Panc1 (cell line): ENCODE measurements around the gene PRSS33.

ENCODE experiments used
- POLR2AphosphoS5 ChIP-seq: IDR thresholded peaks from 2 replicates; pipeline ENCODE4 v1.6.1; 2012; ENCODE audit warnings: mild to moderate bottlenecking, low read depth, low read length, moderate library complexity
- SIN3A ChIP-seq: IDR thresholded peaks from 2 replicates; pipeline ENCODE4 v1.6.1; 2012; ENCODE audit warnings: low read depth, mild to moderate bottlenecking, low read length, moderate library complexity, borderline replicate concordance; ENCODE audit not compliant: insufficient read depth
- TCF7L2 ChIP-seq: IDR thresholded peaks from 2 replicates; pipeline ENCODE4 v1.6.1; 2011; ENCODE audit warnings: mild to moderate bottlenecking, low read depth, low read length, inconsistent platforms
- TF ChIP-seq, protein P1 (sequence below): fragments of 450-650 bp; IDR thresholded peaks from 2 replicates; pipeline ENCODE4 v1.5.1; 2017; ENCODE audit warnings: mild to moderate bottlenecking
- TF ChIP-seq, protein P2 (sequence below), 2 experiments: IDR thresholded peaks; 2 replicates each; pipeline ENCODE4 v1.6.1; 2011 to 2012; ENCODE audit warnings: low read depth in 2 of 2, control low read depth in 1 of 2, low read length in 1 of 2, mild to moderate bottlenecking in 1 of 2, moderate library complexity in 1 of 2; ENCODE audit not compliant: insufficient read depth in 1 of 2

GRCh38 chr16:2817340-2818271 is 30.2 kb upstream of the PRSS33 start:
- TF ChIP-seq, protein P1, sequence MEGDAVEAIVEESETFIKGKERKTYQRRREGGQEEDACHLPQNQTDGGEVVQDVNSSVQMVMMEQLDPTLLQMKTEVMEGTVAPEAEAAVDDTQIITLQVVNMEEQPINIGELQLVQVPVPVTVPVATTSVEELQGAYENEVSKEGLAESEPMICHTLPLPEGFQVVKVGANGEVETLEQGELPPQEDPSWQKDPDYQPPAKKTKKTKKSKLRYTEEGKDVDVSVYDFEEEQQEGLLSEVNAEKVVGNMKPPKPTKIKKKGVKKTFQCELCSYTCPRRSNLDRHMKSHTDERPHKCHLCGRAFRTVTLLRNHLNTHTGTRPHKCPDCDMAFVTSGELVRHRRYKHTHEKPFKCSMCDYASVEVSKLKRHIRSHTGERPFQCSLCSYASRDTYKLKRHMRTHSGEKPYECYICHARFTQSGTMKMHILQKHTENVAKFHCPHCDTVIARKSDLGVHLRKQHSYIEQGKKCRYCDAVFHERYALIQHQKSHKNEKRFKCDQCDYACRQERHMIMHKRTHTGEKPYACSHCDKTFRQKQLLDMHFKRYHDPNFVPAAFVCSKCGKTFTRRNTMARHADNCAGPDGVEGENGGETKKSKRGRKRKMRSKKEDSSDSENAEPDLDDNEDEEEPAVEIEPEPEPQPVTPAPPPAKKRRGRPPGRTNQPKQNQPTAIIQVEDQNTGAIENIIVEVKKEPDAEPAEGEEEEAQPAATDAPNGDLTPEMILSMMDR: no peak
- TF ChIP-seq, protein P2, sequence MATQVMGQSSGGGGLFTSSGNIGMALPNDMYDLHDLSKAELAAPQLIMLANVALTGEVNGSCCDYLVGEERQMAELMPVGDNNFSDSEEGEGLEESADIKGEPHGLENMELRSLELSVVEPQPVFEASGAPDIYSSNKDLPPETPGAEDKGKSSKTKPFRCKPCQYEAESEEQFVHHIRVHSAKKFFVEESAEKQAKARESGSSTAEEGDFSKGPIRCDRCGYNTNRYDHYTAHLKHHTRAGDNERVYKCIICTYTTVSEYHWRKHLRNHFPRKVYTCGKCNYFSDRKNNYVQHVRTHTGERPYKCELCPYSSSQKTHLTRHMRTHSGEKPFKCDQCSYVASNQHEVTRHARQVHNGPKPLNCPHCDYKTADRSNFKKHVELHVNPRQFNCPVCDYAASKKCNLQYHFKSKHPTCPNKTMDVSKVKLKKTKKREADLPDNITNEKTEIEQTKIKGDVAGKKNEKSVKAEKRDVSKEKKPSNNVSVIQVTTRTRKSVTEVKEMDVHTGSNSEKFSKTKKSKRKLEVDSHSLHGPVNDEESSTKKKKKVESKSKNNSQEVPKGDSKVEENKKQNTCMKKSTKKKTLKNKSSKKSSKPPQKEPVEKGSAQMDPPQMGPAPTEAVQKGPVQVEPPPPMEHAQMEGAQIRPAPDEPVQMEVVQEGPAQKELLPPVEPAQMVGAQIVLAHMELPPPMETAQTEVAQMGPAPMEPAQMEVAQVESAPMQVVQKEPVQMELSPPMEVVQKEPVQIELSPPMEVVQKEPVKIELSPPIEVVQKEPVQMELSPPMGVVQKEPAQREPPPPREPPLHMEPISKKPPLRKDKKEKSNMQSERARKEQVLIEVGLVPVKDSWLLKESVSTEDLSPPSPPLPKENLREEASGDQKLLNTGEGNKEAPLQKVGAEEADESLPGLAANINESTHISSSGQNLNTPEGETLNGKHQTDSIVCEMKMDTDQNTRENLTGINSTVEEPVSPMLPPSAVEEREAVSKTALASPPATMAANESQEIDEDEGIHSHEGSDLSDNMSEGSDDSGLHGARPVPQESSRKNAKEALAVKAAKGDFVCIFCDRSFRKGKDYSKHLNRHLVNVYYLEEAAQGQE (IDR thresholded peaks at IDR 0.05; ENCODE audit: insufficient read depth in 1 of 2, low read depth in 2 of 2, low read length in 1 of 2): no peak
- no peak for TF ChIP-seq POLR2AphosphoS5
- TF ChIP-seq TCF7L2: no peak
- no peak for TF ChIP-seq SIN3A
